ENCODE results near the gene SMG9.
"Not testable (repeated sequence)": the region's sequence is repeated elsewhere in the genome, so short reads cannot be mapped to it uniquely, and the experiment has no call there.

Gene SMG9

DNA sequence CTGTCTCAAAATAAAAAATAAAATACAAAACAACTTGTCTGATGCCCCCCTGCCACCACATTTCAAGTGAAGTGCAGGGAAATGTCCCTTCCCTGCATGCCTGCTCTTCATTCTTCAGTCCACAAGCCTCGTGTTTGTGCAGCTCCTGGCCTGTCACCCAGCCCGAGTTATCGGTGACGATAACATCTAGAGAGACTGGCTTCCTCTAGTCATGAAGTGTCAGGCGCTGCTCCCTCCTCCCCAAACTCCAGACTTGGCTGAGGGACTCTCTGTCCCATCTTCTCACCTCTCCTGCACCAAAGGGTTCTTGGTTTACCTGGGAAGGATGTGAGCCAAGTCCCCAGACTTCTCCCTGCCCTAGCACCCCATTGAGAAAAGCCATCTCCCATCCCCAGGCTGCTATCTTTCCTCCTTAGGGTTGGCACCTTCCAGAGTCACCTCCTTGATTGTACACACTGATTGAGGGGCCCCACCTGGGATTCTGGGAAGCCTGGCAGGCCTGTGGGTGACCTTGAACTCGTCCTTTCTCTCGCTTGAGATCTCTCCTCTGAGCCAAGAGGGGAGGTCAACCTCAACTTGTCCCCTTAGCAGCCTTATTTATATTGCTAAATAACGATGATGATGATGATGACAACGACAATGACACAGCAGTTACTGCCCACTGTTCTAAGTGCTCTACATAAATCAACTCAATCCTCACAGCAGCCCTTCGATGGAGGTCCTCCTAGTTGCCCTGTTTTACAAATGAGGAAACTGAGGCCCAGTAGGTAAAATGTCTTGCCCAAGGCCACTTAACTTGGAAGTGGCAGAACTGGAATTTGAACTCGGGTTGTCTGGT lies 71.7 kb downstream of the SMG9 start:
- CTCF ChIA-PET, result interaction anchor here (0.7 kb wide), 1 partner anchor 14 kb away, joined by 3 read pairs; no protein-coding TSS in a partner anchor
- TF ChIP-seq, protein P1, sequence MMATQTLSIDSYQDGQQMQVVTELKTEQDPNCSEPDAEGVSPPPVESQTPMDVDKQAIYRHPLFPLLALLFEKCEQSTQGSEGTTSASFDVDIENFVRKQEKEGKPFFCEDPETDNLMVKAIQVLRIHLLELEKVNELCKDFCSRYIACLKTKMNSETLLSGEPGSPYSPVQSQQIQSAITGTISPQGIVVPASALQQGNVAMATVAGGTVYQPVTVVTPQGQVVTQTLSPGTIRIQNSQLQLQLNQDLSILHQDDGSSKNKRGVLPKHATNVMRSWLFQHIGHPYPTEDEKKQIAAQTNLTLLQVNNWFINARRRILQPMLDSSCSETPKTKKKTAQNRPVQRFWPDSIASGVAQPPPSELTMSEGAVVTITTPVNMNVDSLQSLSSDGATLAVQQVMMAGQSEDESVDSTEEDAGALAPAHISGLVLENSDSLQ (IDR thresholded peaks at IDR 0.05), result no peak
- TF ChIP-seq LEF1 (IDR thresholded peaks at IDR 0.05; ENCODE audit: borderline replicate concordance) (no peak), ZNF384 (IDR thresholded peaks at IDR 0.05) (no peak), FOXA1 (IDR thresholded peaks at IDR 0.05) (no peak), ARNT (IDR thresholded peaks at IDR 0.05) (no peak), SP1 (IDR thresholded peaks at IDR 0.05) (no peak), NFRKB (IDR thresholded peaks at IDR 0.05) (no peak), HDGF (IDR thresholded peaks at IDR 0.05; ENCODE audit: borderline replicate concordance) (no peak), L3MBTL2 (conservative IDR thresholded peaks at IDR 0.05) (no peak), TARDBP (IDR thresholded peaks at IDR 0.05) (no peak), FOXK2 (IDR thresholded peaks at IDR 0.05) (no peak), CTBP1 (IDR thresholded peaks at IDR 0.05; ENCODE audit: borderline replicate concordance) (no peak), ELF4 (IDR thresholded peaks at IDR 0.05) (no peak), SUZ12 (IDR thresholded peaks at IDR 0.05) (no peak), FOXM1 (IDR thresholded peaks at IDR 0.05; ENCODE audit: borderline replicate concordance) (no peak), BHLHE40 (IDR thresholded peaks at IDR 0.05; ENCODE audit: borderline replicate concordance) (no peak)
- POLR2A ChIA-PET, result no interaction called here

DNA sequence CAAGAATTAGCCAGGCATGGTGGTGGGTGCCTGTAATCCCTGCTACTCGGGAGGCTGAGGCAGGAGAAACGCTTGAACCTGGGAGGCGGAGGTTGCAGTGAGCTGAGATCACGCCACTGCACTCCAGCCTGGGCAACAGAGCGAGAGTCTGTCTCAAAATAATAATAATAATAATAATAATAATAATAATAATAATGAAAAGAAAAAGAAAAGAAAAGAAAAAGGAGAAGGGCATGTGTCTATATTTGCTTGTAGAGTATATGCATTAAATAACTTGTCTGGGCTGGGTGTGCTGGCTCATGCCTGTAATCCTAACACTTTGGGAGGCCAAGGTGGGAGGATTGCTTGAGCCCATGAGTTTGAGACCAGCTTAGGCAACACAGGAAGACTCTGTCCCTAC lies 72.5 kb downstream of the SMG9 start:
- DNase-seq (ENCODE audit: extremely low spot score); POLR2A ChIA-PET: not testable (repeated sequence)
- CTCF ChIA-PET, result interaction anchor here (0.7 kb wide), 1 partner anchor 14 kb away, joined by 3 read pairs; no protein-coding TSS in a partner anchor

More for the DNA sequence above, 71.7 kb downstream of the SMG9 start:
- DNase-seq (ENCODE audit: extremely low spot score), result no peak

DNA sequence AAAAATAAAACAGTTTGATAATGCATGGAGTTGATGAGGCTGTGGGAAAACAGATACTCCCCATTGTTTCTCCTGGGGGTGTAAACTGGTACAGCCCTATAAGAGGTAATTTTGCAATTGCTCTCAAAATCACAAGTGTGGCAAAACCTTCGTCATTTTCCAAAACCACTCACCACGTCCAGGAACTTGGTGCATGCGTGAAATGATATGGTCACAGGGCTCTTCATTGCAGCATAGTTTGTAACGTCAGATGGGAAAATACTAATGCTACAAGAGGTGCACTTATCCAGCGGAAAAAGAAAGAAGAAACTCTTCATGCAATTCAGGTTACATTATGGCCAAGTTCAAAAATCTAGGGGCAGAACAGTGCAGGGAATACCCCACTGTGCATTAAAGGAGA lies 72.9 kb downstream of the SMG9 start:
- no peak for DNase-seq (ENCODE audit: extremely low spot score)
- ChIA-PET CTCF (interaction anchor here (0.7 kb wide), 1 partner anchor 13 kb away, joined by 3 read pairs; no protein-coding TSS in a partner anchor), POLR2A (no interaction called here)
- no peak for TF ChIP-seq FOXA1 (IDR thresholded peaks at IDR 0.05)
- TF ChIP-seq ARNT (IDR thresholded peaks at IDR 0.05), result no peak
- TF ChIP-seq LEF1 (IDR thresholded peaks at IDR 0.05; ENCODE audit: borderline replicate concordance), result no peak
- no peak for TF ChIP-seq HDGF (IDR thresholded peaks at IDR 0.05; ENCODE audit: borderline replicate concordance)
- TF ChIP-seq FOXK2 (IDR thresholded peaks at IDR 0.05), result no peak
- TF ChIP-seq ELF4 (IDR thresholded peaks at IDR 0.05), result no peak
- TF ChIP-seq, protein P1 (IDR thresholded peaks at IDR 0.05), result no peak
- no peak for TF ChIP-seq FOXM1 (IDR thresholded peaks at IDR 0.05; ENCODE audit: borderline replicate concordance)
- no peak for TF ChIP-seq BHLHE40 (IDR thresholded peaks at IDR 0.05; ENCODE audit: borderline replicate concordance)
- no peak for TF ChIP-seq ZNF384 (IDR thresholded peaks at IDR 0.05)
- TF ChIP-seq L3MBTL2 (conservative IDR thresholded peaks at IDR 0.05), result no peak
- TF ChIP-seq SP1 (IDR thresholded peaks at IDR 0.05), result no peak
- no peak for TF ChIP-seq TARDBP (IDR thresholded peaks at IDR 0.05)
- no peak for TF ChIP-seq SUZ12 (IDR thresholded peaks at IDR 0.05)
- TF ChIP-seq NFRKB (IDR thresholded peaks at IDR 0.05), result no peak
- no peak for TF ChIP-seq CTBP1 (IDR thresholded peaks at IDR 0.05; ENCODE audit: borderline replicate concordance)

DNA sequence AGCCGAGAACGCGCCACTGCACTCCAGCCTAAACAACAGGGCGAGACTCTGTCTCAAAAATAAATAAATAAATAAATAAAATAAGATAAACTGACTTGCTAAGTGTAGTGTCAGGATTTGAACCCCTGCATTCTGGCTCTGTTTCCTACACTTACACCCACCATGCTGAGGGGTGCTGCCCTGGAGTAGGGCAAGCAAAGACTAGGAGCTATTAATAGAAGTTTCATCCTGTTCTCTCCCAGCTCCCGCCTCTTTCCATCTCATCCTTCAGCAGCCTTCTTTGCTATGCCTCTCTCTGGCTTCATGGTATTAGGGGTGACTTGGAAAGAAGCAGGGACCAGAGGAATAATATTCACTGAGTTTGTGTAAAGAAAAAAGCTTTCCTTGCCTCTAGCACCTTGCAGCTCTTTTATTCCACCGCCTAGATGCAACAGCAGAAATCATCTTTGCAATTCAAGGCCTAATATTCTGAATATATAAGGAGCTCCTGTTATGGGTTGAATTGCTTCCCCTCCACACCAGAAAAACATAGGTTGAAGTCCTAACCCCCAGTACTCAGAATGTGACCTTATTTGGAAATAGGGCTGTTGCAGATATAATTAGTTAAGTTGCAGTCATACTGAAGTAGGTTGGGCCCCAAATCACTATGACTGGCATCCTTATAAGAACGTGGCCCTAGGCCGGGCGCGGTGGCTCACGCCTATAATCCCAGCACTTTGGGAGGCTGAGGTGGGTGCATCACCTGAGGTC lies 76.1 kb downstream of the SMG9 start:
- ChIA-PET POLR2A (interaction anchor here (1.6 kb wide), 1 partner anchor 8 kb away, joined by 6 read pairs; no protein-coding TSS in a partner anchor), CTCF (no interaction called here)
- TF ChIP-seq TARDBP (IDR thresholded peaks at IDR 0.05) (no peak), HDGF (IDR thresholded peaks at IDR 0.05; ENCODE audit: borderline replicate concordance) (no peak), CTBP1 (IDR thresholded peaks at IDR 0.05; ENCODE audit: borderline replicate concordance) (no peak), L3MBTL2 (conservative IDR thresholded peaks at IDR 0.05) (no peak), LEF1 (IDR thresholded peaks at IDR 0.05; ENCODE audit: borderline replicate concordance) (no peak), SP1 (IDR thresholded peaks at IDR 0.05) (no peak), ELF4 (IDR thresholded peaks at IDR 0.05) (no peak), ARNT (IDR thresholded peaks at IDR 0.05) (no peak), SUZ12 (IDR thresholded peaks at IDR 0.05) (no peak), NFRKB (IDR thresholded peaks at IDR 0.05) (no peak), ZNF384 (IDR thresholded peaks at IDR 0.05) (no peak), FOXA1 (IDR thresholded peaks at IDR 0.05) (no peak), FOXM1 (IDR thresholded peaks at IDR 0.05; ENCODE audit: borderline replicate concordance) (no peak), FOXK2 (IDR thresholded peaks at IDR 0.05) (no peak)
- TF ChIP-seq, protein P1 (IDR thresholded peaks at IDR 0.05), result no peak
- no peak for DNase-seq (ENCODE audit: extremely low spot score)

All from HEK293T (cell line).